Lung microvascular endothelial cell (primary cell): ENCODE measurements around the gene BPHL. TPM values are rescaled to one million over a fixed set of nuclear protein-coding genes. Genes with fewer than 3 reads are reported as not detected.
"Not testable (repeated sequence)": the region's sequence is repeated elsewhere in the genome, so short reads cannot be mapped to it uniquely, and the experiment has no call there.

ENCODE experiments used
- DNase-seq, 2 donors: peaks; one replicate each; pipeline versions ENCODE4 v3.0.0 to v3.0.0-alpha.2; 2010; ENCODE audit warnings: low read depth in 2 of 2
- total RNA-seq: library from RNA; depleted of rRNA; stranded (reverse); fragments of >200 nt; gene quantifications from 2 replicates; pipeline ENCODE4 v1.2.1, GENCODE V29; 2014

The BPHL gene
- total RNA-seq = 7.9 and 8.5 TPM in 2 replicates

GRCh38 chr6:3118353-3119039 is at the start of gene BPHL:
BPHL (plus strand) TSS chr6:3118711; CDS start chr6:3118741, 30 bp downstream.
- peak; percentile 96 to 97 for DNase-seq

- no peak for DNase-seq
These were observed 46.9 kb upstream of the BPHL start for GRCh38 chr6:3071568-3071967.

GRCh38 chr6:3072798-3073197 is 45.7 kb upstream of the BPHL start:
- DNase-seq = no peak

GRCh38 chr6:3073382-3073781 is 45.1 kb upstream of the BPHL start:
- no peak for DNase-seq

GRCh38 chr6:3075772-3076113 is 42.8 kb upstream of the BPHL start:
- DNase-seq = no peak

GRCh38 chr6:3076320-3076719 is 42.2 kb upstream of the BPHL start:
- DNase-seq = no peak

GRCh38 chr6:3077430-3077829 is 41.1 kb upstream of the BPHL start:
- DNase-seq = no peak

GRCh38 chr6:3078952-3079351 is 39.6 kb upstream of the BPHL start:
- not testable (repeated sequence) for DNase-seq

GRCh38 chr6:3079682-3080081 is 38.8 kb upstream of the BPHL start:
- DNase-seq = no peak

- peak in 1 of 2 donors; percentile 24 for DNase-seq
These were observed 36.6 kb upstream of the BPHL start for GRCh38 chr6:3081960-3082359.

GRCh38 chr6:3085074-3085473 is 33.4 kb upstream of the BPHL start:
- DNase-seq = no peak

GRCh38 chr6:3086282-3086946 is 32.1 kb upstream of the BPHL start:
- DNase-seq = no peak

- no peak for DNase-seq
These were observed 30.1 kb upstream of the BPHL start for GRCh38 chr6:3088446-3088845.

- DNase-seq = no peak
These were observed 29.5 kb upstream of the BPHL start for GRCh38 chr6:3088968-3089367.

GRCh38 chr6:3090013-3090412 is 28.5 kb upstream of the BPHL start:
- no peak for DNase-seq

- DNase-seq = no peak
These were observed 23.7 kb upstream of the BPHL start for GRCh38 chr6:3094815-3095214.

- no peak for DNase-seq
These were observed 15.6 kb upstream of the BPHL start for GRCh38 chr6:3102875-3103274.

GRCh38 chr6:3108746-3109414 is 9.6 kb upstream of the BPHL start:
- DNase-seq = no peak

- no peak for DNase-seq
These were observed 8.8 kb upstream of the BPHL start for GRCh38 chr6:3109761-3110160.

- no peak for DNase-seq
These were observed 4.1 kb upstream of the BPHL start for GRCh38 chr6:3114377-3114776.

GRCh38 chr6:3117912-3118352 is 579 bp upstream of the BPHL start:
- no peak for DNase-seq

GRCh38 chr6:3119040-3119723 is 671 bp downstream of the BPHL start:
- peak; percentile 42 to 48 for DNase-seq
